MM.1S (cell line): Measurements from ENCODE around the gene KHDC4.

Experiments used
- DNase-seq: peaks from one replicate; pipeline ENCODE4 v3.0.0-alpha.2; 2015
- H2AFZ ChIP-seq: fragments of 300-600 bp; sonication (generic); 2 replicates; pipeline ENCODE4 v1.6.0; 2016; ENCODE audit warnings: antibody characterized with exemption, low read length
- H3F3A ChIP-seq: fragments of 300-600 bp; sonication (generic); 2 replicates; pipeline ENCODE4 v1.6.1; 2016; ENCODE audit warnings: mild to moderate bottlenecking, antibody characterized with exemption, low read length, moderate library complexity, mixed read lengths; ENCODE audit not compliant: insufficient read depth
- H3K27ac ChIP-seq: fragments of 300-600 bp; sonication (generic); 2 replicates; pipeline ENCODE4 v1.5.1; 2016; ENCODE audit warnings: mild to moderate bottlenecking, low read length
- H3K27me3 ChIP-seq: fragments of 300-600 bp; sonication (generic); replicated peaks from 2 replicates; pipeline ENCODE4 v1.6.0; 2016; ENCODE audit warnings: low read length; ENCODE audit not compliant: insufficient read depth
- H3K36me3 ChIP-seq: fragments of 300-600 bp; sonication (generic); replicated peaks from 2 replicates; pipeline ENCODE4 v1.6.1; 2016; ENCODE audit warnings: mild to moderate bottlenecking, low read length, mixed read lengths; ENCODE audit not compliant: insufficient read depth
- H3K4me1 ChIP-seq: fragments of 300-600 bp; sonication (generic); 2 replicates; pipeline ENCODE4 v1.6.1; 2016; ENCODE audit warnings: low read length, mixed read lengths
- H3K4me2 ChIP-seq: fragments of 300-600 bp; sonication (generic); 2 replicates; pipeline ENCODE4 v1.6.0; 2016; ENCODE audit warnings: low read depth, low read length
- H3K4me3 ChIP-seq: fragments of 300-600 bp; sonication (generic); 2 replicates; pipeline ENCODE4 v1.5.1; 2016; ENCODE audit warnings: low read length, mixed read lengths
- H3K79me2 ChIP-seq: fragments of 300-600 bp; sonication (generic); 2 replicates; pipeline ENCODE4 v1.6.1; 2016; ENCODE audit warnings: mixed run types, low read length, mixed read lengths
- H3K9ac ChIP-seq: fragments of 300-600 bp; sonication (generic); 2 replicates; pipeline ENCODE4 v1.6.1; 2016; ENCODE audit warnings: low read length, mixed read lengths
- H3K9me2 ChIP-seq: fragments of 300-600 bp; sonication (generic); replicated peaks from 2 replicates; pipeline ENCODE4 v1.6.1; 2016; ENCODE audit warnings: mild to moderate bottlenecking, low read length, mixed read lengths; ENCODE audit not compliant: insufficient read depth
- H3K9me3 ChIP-seq: fragments of 300-600 bp; sonication (generic); replicated peaks from 2 replicates; pipeline ENCODE4 v1.6.1; 2016; ENCODE audit warnings: mild to moderate bottlenecking, low read length, mixed read lengths; ENCODE audit not compliant: insufficient read depth
- H4K20me1 ChIP-seq: fragments of 300-600 bp; sonication (generic); 2 replicates; pipeline ENCODE4 v1.6.1; 2016; ENCODE audit warnings: mild to moderate bottlenecking, low read length, moderate library complexity, mixed read lengths; ENCODE audit not compliant: insufficient read depth
- EZH2 ChIP-seq: fragments of 300-600 bp; sonication (generic); optimal IDR thresholded peaks from 2 replicates; pipeline ENCODE3; 2017; ENCODE audit warnings: low read depth, mild to moderate bottlenecking, antibody characterized with exemption, low read length, mixed read lengths
- EZH2phosphoT487 ChIP-seq: fragments of 300-600 bp; sonication (generic); IDR thresholded peaks from 2 replicates; pipeline ENCODE4 v1.6.1; 2018; ENCODE audit warnings: antibody characterized with exemption, low read length
- TF ChIP-seq, protein P1 (sequence below): fragments of 300-600 bp; sonication (generic); IDR thresholded peaks from 2 replicates; pipeline ENCODE4 v1.5.1; 2016; ENCODE audit warnings: antibody characterized with exemption, low read length, mixed read lengths

KHDC4 gene

DNA sequence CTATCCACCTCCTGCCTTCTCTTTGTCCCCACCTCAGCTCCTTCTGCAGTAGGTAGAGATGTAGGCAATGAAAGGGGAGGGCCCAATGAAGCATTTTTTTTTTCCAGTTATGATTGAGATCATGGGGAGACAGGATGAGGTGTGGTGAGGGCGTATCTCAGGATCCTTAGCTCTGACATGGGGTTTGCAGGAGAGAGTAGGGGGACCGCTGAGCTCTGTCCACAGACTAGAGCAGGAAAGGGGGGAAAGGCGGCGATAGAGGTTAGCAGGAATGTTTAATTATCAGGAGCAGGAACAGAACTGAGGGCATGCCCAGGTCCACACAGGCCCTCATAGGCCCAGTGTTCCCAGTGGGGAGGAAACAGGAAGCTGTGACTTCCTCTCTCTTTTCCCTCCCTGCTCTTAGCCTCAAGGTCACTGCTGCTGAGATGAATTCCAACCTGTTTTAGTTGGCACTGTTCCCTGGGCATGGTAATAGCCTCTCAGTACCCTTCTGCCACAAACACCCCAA is 6.3 kb upstream of the KHDC4 start:
- peaks cover 62% of the 10 kb centered on the region for H3F3A ChIP-seq
- H3K9me2 ChIP-seq, result no peaks in the 10 kb centered on the region
- no peak for DNase-seq
- no peak overlapping the region for H3K4me3 ChIP-seq
- H3K27ac ChIP-seq, result peak overlapping the region; percentile 55; the same call in 1 of the 2 replicates
- H2AFZ ChIP-seq, result no peak overlapping the region
- TF ChIP-seq, protein P1, sequence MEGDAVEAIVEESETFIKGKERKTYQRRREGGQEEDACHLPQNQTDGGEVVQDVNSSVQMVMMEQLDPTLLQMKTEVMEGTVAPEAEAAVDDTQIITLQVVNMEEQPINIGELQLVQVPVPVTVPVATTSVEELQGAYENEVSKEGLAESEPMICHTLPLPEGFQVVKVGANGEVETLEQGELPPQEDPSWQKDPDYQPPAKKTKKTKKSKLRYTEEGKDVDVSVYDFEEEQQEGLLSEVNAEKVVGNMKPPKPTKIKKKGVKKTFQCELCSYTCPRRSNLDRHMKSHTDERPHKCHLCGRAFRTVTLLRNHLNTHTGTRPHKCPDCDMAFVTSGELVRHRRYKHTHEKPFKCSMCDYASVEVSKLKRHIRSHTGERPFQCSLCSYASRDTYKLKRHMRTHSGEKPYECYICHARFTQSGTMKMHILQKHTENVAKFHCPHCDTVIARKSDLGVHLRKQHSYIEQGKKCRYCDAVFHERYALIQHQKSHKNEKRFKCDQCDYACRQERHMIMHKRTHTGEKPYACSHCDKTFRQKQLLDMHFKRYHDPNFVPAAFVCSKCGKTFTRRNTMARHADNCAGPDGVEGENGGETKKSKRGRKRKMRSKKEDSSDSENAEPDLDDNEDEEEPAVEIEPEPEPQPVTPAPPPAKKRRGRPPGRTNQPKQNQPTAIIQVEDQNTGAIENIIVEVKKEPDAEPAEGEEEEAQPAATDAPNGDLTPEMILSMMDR, result no peak
- TF ChIP-seq EZH2, result no peak
- no peak for TF ChIP-seq EZH2phosphoT487
- no peaks in the 10 kb centered on the region for H3K9me3 ChIP-seq
- peak overlapping the region; percentile 3; the same call in 1 of the 2 replicates for H3K9ac ChIP-seq
- H3K27me3 ChIP-seq, result no peaks in the 10 kb centered on the region
- peaks cover 5% of the 10 kb centered on the region; the same call in 1 of the 2 replicates for H3K79me2 ChIP-seq
- H3K4me1 ChIP-seq, result peaks cover 60% of the 10 kb centered on the region
- no peaks in the 10 kb centered on the region for H3K36me3 ChIP-seq
- H3K4me2 ChIP-seq, result peak overlapping the region; percentile 5; the same call in 1 of the 2 replicates
- no peaks in the 10 kb centered on the region for H4K20me1 ChIP-seq

DNA sequence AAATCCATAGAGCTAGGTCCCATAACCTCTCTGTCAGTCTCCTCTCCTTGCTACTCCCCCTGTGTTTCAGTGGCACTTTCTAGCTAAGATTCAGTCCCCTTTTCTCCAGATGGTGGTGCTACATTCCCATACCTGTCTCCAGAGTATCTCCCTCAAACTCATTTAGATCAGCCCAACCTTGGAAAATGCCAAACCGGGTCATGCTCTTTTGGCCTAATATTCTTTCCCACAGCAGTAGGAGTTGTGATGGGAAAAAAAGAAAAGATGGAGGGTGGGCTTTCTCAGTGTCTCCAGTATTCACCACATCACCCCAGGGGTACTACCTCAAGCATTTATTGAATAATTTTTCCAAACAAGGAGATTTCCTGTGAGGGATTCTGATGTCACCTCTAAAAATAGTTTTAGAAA is 4.0 kb upstream of the KHDC4 start:
- no peaks in the 10 kb centered on the region for H3K9me2 ChIP-seq
- H3F3A ChIP-seq, result peaks cover 46% of the 10 kb centered on the region
- H2AFZ ChIP-seq, result no peak overlapping the region
- no peaks in the 10 kb centered on the region for H3K27me3 ChIP-seq
- no peaks in the 10 kb centered on the region for H4K20me1 ChIP-seq
- H3K36me3 ChIP-seq, result no peaks in the 10 kb centered on the region
- DNase-seq, result peak; percentile 84
- TF ChIP-seq EZH2, result no peak
- no peak for TF ChIP-seq EZH2phosphoT487
- TF ChIP-seq, protein P1, result peak; percentile 93
- peaks cover 37% of the 10 kb centered on the region for H3K4me1 ChIP-seq
- no peak overlapping the region for H3K9ac ChIP-seq
- H3K4me2 ChIP-seq, result no peak overlapping the region
- no peak overlapping the region for H3K4me3 ChIP-seq
- no peak overlapping the region for H3K27ac ChIP-seq
- H3K9me3 ChIP-seq, result no peaks in the 10 kb centered on the region
- H3K79me2 ChIP-seq, result peaks cover 15% of the 10 kb centered on the region

- Histone ChIP-seq H4K20me1 (peaks cover 12% of the 10 kb centered on the region), H3K9me2 (no peaks in the 10 kb centered on the region), H3K4me3 (peak overlapping the region; percentile 85), H3K9ac (peak overlapping the region; percentile 91), H3K27ac (peak overlapping the region; percentile 67; the same call in 1 of the 2 replicates), H3K9me3 (no peaks in the 10 kb centered on the region), H3K79me2 (peaks cover 47% of the 10 kb centered on the region), H3K36me3 (peaks cover 8% of the 10 kb centered on the region; the same call in 1 of the 2 replicates), H3K4me1 (peaks cover 20% of the 10 kb centered on the region), H3K27me3 (no peaks in the 10 kb centered on the region), H3F3A (peaks cover 29% of the 10 kb centered on the region), H2AFZ (peak overlapping the region; percentile 43), H3K4me2 (peak overlapping the region; percentile 70)
- TF ChIP-seq, protein P1, result no peak
- TF ChIP-seq EZH2, result no peak
- TF ChIP-seq EZH2phosphoT487, result no peak
- DNase-seq, result no peak
Observed at GRCh38 chr1:155934936-155935590, 850 bp upstream of the KHDC4 start.
